ENCODE data around the gene GPS1. TPM values are rescaled to one million over a fixed set of nuclear protein-coding genes. Genes with fewer than 3 reads are reported as not detected.

Gene GPS1
- total and polyA plus RNA-seq, 2 of the 4 experiments (the other 2 are of a cell fraction): 157 to 181 TPM

DNA sequence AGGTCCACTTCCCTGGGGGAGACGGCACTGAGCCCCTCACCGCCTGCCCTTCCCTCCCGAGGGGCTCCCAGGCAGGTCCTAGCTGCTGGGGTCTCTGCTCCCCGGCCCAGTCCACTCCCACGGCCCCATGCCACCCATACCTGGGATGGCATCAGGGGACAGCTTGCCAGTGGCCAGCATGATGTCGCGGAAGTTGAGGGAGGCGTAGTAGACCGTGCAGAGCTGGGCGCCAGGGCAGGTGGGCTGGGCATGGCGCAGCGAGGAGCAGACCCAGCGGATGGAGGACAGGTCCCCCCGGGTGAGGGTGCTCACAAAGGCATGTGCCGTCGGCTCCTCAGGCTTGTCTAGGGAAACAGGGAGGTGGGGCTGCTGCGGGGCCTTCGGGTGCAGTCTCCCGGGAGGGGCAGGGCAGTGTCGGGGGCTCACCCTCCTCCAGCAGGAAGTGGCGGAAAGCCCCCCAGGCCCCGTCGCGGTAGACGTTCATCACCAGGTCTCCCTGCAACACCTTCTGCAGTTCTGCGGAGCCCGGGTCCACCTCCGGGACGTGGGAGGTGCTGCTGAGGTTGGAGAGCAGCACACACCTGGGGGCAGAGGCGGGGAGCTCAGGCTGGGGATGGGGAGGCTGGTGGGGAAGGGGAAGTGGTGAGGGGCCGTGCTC is 32.8 kb downstream of the GPS1 start:
- Histone ChIP-seq H3K14ac (replicated peaks; ENCODE audit: low read depth, low read length) (no peak overlapping the region), H2BK15ac (ENCODE audit: low read depth, low read length) (no peak overlapping the region), H2BK5ac (ENCODE audit: low read depth, low read length, poor library complexity, severe bottlenecking) (no peak overlapping the region), H3K4ac (ENCODE audit: low read depth, low read length) (no peak overlapping the region), H2BK20ac (ENCODE audit: low read depth, low read length) (no peak overlapping the region), H3K4me3 (ENCODE audit: insufficient read depth, low read depth, low read length) (no peak overlapping the region), H3K4me1 (ENCODE audit: control insufficient read depth, insufficient read depth, low read length) (no peaks in the 10 kb centered on the region), H4K91ac (ENCODE audit: insufficient read depth, low read depth, low read length) (no peak overlapping the region), H3K9me3 (ENCODE audit: control insufficient read depth, insufficient read depth, low read length) (no peaks in the 10 kb centered on the region), H2AK5ac (ENCODE audit: low read depth, low read length) (no peak overlapping the region), H3K4me2 (ENCODE audit: low read depth, low read length) (no peak overlapping the region), H3K9me1 (ENCODE audit: insufficient read depth, low read length) (no peaks in the 10 kb centered on the region), H3K9ac (ENCODE audit: low read depth, low read length) (no peak overlapping the region), H2AK9ac (replicated peaks; ENCODE audit: low read depth, low read length, poor library complexity) (no peak overlapping the region), H4K5ac (ENCODE audit: low read depth, low read length) (no peak overlapping the region), H3K18ac (ENCODE audit: low read depth, low read length) (no peak overlapping the region), H2BK120ac (ENCODE audit: low read depth, low read length) (no peak overlapping the region), H3K36me3 (ENCODE audit: control insufficient read depth, insufficient read depth, low read length) (peaks cover 95% of the 10 kb centered on the region), H3K27ac (ENCODE audit: insufficient read depth, low read length) (no peak overlapping the region), H3K56ac (ENCODE audit: extremely low read depth, insufficient read depth, low read length) (no peak overlapping the region), H3K79me1 (ENCODE audit: low read depth in 1 of 2, low read length in 2 of 2) (no peaks in the 10 kb centered on the region; a peak in 1 of 4 replicates), H4K8ac (ENCODE audit: low read depth in 2 of 2, low read length in 2 of 2) (no peak overlapping the region), H4K20me1 (ENCODE audit: insufficient read depth, low read length) (no peaks in the 10 kb centered on the region; the same call in none of the 2 replicates), H3K23ac (ENCODE audit: low read depth, low read length) (no peak overlapping the region), H3K27me3 (ENCODE audit: control insufficient read depth, insufficient read depth, low read length) (no peaks in the 10 kb centered on the region), H2AFZ (replicated peaks; ENCODE audit: low read length, poor library complexity) (no peak overlapping the region)
- ATAC-seq (ENCODE audit: low read depth) (no peak), DNase-seq (no peak)
- ChIA-PET CTCF (no interaction called here), POLR2A (ENCODE audit: unreplicated experiment) (no interaction called here)
- in situ Hi-C loops (cut with MboI; ENCODE audit: low sequenced_read_pairs) (no loop called here), dilution Hi-C loops (cut with HindIII; ENCODE audit: low sequenced_read_pairs, unreplicated experiment) (no loop called here), intact Hi-C loops (cut with micrococcal nuclease) (no loop called here)
- BruUV-seq (replicated peaks): no TSS peak
- WGBS, 2 experiments (ENCODE audit: extremely low coverage in 2 of 2, insufficient read length in 1 of 2): 93% methylated on average over 11 of the region's 31 CpGs; no CpG with 5 or more reads in 1 of the 2 experiments
- TF ChIP-seq, protein P1, sequence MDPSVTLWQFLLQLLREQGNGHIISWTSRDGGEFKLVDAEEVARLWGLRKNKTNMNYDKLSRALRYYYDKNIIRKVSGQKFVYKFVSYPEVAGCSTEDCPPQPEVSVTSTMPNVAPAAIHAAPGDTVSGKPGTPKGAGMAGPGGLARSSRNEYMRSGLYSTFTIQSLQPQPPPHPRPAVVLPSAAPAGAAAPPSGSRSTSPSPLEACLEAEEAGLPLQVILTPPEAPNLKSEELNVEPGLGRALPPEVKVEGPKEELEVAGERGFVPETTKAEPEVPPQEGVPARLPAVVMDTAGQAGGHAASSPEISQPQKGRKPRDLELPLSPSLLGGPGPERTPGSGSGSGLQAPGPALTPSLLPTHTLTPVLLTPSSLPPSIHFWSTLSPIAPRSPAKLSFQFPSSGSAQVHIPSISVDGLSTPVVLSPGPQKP (IDR thresholded peaks at IDR 0.05; ENCODE audit: borderline replicate concordance, low read depth, low read length): no peak
- TF ChIP-seq FOS (IDR thresholded peaks at IDR 0.05; ENCODE audit: low read depth, low read length): no peak
- TF ChIP-seq MAZ (IDR thresholded peaks at IDR 0.05; ENCODE audit: borderline replicate concordance, low read depth, low read length): no peak
- no peak for TF ChIP-seq RFX5 (IDR thresholded peaks at IDR 0.05; ENCODE audit: low read depth, low read length)
- no peak for TF ChIP-seq NFE2L2 (IDR thresholded peaks at IDR 0.05; ENCODE audit: low read depth, low read length)
- no peak for TF ChIP-seq RCOR1 (IDR thresholded peaks at IDR 0.05; ENCODE audit: insufficient replicate concordance, low read length)
- no peak for TF ChIP-seq MAFK (IDR thresholded peaks at IDR 0.05; ENCODE audit: low read depth, low read length)
- TF ChIP-seq, protein P2, sequence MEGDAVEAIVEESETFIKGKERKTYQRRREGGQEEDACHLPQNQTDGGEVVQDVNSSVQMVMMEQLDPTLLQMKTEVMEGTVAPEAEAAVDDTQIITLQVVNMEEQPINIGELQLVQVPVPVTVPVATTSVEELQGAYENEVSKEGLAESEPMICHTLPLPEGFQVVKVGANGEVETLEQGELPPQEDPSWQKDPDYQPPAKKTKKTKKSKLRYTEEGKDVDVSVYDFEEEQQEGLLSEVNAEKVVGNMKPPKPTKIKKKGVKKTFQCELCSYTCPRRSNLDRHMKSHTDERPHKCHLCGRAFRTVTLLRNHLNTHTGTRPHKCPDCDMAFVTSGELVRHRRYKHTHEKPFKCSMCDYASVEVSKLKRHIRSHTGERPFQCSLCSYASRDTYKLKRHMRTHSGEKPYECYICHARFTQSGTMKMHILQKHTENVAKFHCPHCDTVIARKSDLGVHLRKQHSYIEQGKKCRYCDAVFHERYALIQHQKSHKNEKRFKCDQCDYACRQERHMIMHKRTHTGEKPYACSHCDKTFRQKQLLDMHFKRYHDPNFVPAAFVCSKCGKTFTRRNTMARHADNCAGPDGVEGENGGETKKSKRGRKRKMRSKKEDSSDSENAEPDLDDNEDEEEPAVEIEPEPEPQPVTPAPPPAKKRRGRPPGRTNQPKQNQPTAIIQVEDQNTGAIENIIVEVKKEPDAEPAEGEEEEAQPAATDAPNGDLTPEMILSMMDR (conservative IDR thresholded peaks at IDR 0.05; ENCODE audit: low read depth, low read length): no peak
- TF ChIP-seq BHLHE40 (IDR thresholded peaks at IDR 0.05; ENCODE audit: low read depth, low read length): no peak
- TF ChIP-seq SMC3 (IDR thresholded peaks at IDR 0.05; ENCODE audit: low read depth, low read length): no peak
- no peak for TF ChIP-seq RAD21 (IDR thresholded peaks at IDR 0.05; ENCODE audit: low read length)
- no peak for TF ChIP-seq MXI1 (IDR thresholded peaks at IDR 0.05; ENCODE audit: borderline replicate concordance, low read depth, low read length)
- no peak for TF ChIP-seq USF2 (IDR thresholded peaks at IDR 0.05; ENCODE audit: low read depth, low read length)
- TF ChIP-seq CEBPB (IDR thresholded peaks at IDR 0.05; ENCODE audit: low read depth, low read length): no peak
- no peak for TF ChIP-seq POLR2A (IDR thresholded peaks at IDR 0.05; ENCODE audit: low read depth, low read length)
- TF ChIP-seq CHD1 (IDR thresholded peaks at IDR 0.05; ENCODE audit: low read depth, low read length): no peak

All from IMR-90 (cell line).